Stimulated activated naive B cell treated with anti-CD40 and anti-IgM and Interleukin-4, amounts not matched to agents 10 μg/mL and 1 μg/mL and 100 μg/mL, for 72 hours (primary cell): ENCODE data around the gene GOSR2.

Source experiments
- ATAC-seq, 2 donors: fragments of 150-1000 bp; cut with Tn5 transposase; replicated peaks; 2 replicates each; pipeline ENCODE4 v1.10.0; 2021; ENCODE audit warnings: moderate library complexity in 1 of 2
- DNase-seq: peaks from one replicate; pipeline ENCODE4 v3.0.0; 2021
- H3K27ac Mint-ChIP-seq: one replicate; pipeline ENCODE4 v1.8.0; 2022; ENCODE audit warnings: mild to moderate bottlenecking, mixed read lengths
- H3K27me3 Mint-ChIP-seq, 2 donors: one replicate each; pipeline ENCODE4 v1.8.0; 2022; ENCODE audit warnings: mixed read lengths in 2 of 2
- H3K36me3 Mint-ChIP-seq, 2 donors: one replicate each; pipeline ENCODE4 v1.8.0; 2022; ENCODE audit warnings: mixed read lengths in 2 of 2, mild to moderate bottlenecking in 1 of 2
- H3K4me1 Mint-ChIP-seq, 2 donors: one replicate each; pipeline ENCODE4 v1.8.0; 2022; ENCODE audit warnings: mixed read lengths in 2 of 2, mild to moderate bottlenecking in 1 of 2
- H3K4me3 Mint-ChIP-seq, 2 donors: one replicate each; pipeline ENCODE4 v1.8.0; 2022; ENCODE audit warnings: mild to moderate bottlenecking in 2 of 2, mixed read lengths in 2 of 2, moderate library complexity in 1 of 2
- H3K9me3 Mint-ChIP-seq, 2 donors: one replicate each; pipeline ENCODE4 v1.8.0; 2022; ENCODE audit warnings: mixed read lengths in 2 of 2, mild to moderate bottlenecking in 1 of 2

GOSR2 gene

DNA sequence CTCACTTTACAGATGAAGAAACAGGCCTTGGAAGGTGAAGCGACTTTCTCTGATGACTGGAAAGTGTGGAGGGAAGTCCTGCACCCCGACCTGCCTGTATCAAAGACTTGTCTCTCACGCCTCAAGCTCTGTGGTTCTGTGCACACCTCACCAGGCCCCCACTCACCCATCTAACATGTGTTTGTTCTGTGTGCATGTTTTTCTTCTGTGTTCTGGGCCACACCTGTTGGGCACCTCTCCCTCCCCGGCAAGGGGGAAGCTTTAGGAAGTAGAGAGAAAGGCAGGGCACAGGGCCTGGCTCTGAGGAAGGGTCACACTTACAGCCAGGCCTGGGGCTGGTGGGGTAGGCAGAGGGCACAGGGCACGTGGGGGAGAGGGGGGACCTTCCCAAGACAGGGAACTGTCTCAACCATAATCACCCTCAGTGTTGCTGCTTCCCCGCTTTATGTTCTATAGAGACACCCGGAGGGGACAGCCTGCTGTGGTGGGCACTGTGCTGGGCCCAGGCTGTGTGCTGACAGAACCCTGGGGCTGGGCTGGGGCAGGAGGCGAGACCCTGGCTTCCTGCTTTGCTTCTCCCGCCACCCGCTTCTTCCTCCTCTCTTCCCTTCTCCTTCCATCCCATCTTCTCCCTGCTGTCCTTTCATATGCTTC lies 48.8 kb downstream of the GOSR2 start:
- Mint-ChIP-seq H3K9me3 (no peaks in the 10 kb centered on the region), H3K4me1 (peaks cover 0 to 1% of the 10 kb centered on the region in 2 donors), H3K27me3 (peaks cover 10 to 11% of the 10 kb centered on the region in 2 donors), H3K27ac (no peak overlapping the region), H3K4me3 (no peak overlapping the region), H3K36me3 (peaks cover 19 to 27% of the 10 kb centered on the region in 2 donors)
- ATAC-seq (no peak), DNase-seq (no peak)

DNA sequence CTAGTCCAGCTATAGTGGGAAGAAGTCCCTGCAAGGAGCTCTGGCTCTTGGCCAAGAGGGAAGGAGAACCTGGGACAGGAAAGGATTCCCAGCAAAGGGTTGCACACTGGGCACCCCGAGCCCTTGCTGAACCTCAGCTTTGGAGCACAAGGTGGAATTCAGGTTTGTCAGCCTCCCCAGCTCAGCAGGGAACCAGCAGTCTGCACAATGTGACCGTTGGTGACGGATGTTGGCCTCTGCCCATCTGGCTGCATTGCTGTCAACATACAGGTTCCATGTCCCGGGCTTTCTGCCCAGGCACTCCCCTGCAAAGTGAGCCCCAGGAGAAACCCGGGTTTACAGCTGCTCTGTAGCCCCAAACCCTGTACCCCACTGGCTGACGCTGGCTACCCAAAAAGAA lies 49.4 kb downstream of the GOSR2 start:
- Mint-ChIP-seq H3K27me3 (peaks cover 16 to 17% of the 10 kb centered on the region in 2 donors), H3K36me3 (peaks cover 14 to 21% of the 10 kb centered on the region in 2 donors)
- no peak for DNase-seq

DNA sequence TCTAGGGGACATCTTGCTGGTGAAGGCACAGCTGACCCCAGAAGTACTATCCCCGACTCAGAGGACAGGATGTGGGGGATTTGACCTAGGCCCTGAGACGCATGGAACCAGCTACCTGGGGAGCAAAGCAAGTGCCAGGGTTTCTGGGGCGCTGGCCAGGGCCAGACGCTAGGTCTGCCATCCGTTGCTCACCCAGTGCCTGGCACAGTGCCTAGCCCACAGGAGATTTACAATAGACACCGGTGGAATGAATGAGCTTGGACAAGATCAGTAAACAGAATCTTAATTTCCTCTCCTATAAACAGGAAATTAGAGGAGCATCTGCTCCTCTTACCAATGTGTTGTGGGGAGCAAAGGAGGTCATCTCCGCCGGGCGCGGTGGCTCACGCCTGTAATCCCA lies 51.1 kb downstream of the GOSR2 start:
- peaks cover 24 to 29% of the 10 kb centered on the region in 2 donors for H3K27me3 Mint-ChIP-seq
- H3K9me3 Mint-ChIP-seq = no peaks in the 10 kb centered on the region
- no peak for DNase-seq
- H3K36me3 Mint-ChIP-seq = peaks cover 6 to 13% of the 10 kb centered on the region in 2 donors
- peaks cover 8% of the 10 kb centered on the region in 2 donors for H3K4me1 Mint-ChIP-seq
- no peak overlapping the region for H3K27ac Mint-ChIP-seq
- ATAC-seq = no peak
- no peak overlapping the region for H3K4me3 Mint-ChIP-seq

More for the DNA sequence above, 49.4 kb downstream of the GOSR2 start:
- ATAC-seq = no peak
- Mint-ChIP-seq H3K27ac (no peak overlapping the region), H3K4me1 (peaks cover 0 to 1% of the 10 kb centered on the region in 2 donors), H3K4me3 (no peak overlapping the region), H3K9me3 (no peaks in the 10 kb centered on the region)

DNA sequence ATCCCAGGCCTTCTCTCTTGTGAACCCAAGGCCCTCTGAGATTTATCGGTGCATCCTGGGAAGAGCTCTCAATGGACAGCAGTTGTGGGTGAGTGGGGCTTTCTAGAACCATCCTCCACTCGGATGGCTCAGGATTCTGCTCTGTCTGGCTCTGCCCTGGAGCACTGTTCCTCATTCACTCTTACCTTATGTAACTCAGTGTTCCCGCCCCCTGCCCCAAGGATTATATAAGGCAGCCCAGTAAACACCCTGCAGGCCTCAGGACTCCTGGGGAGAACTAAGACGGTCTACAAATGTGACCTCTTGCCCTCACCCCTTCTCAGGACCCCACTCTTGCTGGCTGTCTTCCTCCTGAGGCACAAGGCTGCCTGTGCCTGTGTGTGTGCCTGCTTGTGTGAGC lies 52.3 kb downstream of the GOSR2 start:
- Mint-ChIP-seq H3K27ac (no peak overlapping the region), H3K36me3 (peaks cover 3 to 11% of the 10 kb centered on the region in 2 donors), H3K4me1 (peaks cover 10 to 17% of the 10 kb centered on the region in 2 donors), H3K4me3 (no peak overlapping the region), H3K9me3 (no peaks in the 10 kb centered on the region), H3K27me3 (peaks cover 33 to 39% of the 10 kb centered on the region in 2 donors)
- ATAC-seq (no peak), DNase-seq (no peak)

DNA sequence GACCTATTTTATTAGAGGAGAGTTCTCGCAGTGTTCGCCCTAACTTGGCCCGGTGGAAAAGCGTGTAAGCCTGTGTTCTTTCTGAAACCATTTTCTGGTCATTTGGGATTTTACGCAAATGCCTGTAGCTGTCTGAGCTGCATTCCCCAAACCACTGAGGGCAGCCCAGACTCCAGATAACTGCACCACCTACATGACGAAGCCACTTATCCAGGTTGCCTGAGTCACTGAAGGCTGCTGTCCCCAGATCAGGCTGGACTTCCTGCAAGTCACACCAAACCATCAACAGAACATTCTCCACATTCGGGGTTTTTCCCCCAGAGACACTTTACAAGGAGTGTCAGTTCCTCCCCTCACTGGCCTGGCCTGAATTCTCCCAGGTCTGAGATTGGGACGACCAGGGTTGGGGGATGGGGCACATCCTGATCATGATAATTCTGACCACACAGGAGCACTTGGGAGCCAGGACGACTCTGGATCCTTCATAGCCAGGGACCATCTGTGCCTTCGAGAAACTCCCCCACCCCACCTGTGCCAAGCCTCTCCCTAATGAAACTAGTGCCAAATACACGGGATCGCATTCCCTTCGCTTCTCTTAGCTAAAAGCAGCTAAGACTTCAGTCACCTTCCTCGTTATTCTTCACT lies 53.8 kb downstream of the GOSR2 start:
- DNase-seq (no peak), ATAC-seq (no peak)
- Mint-ChIP-seq H3K4me3 (no peak overlapping the region), H3K4me1 (peaks cover 13 to 23% of the 10 kb centered on the region in 2 donors), H3K36me3 (peaks cover 3 to 11% of the 10 kb centered on the region in 2 donors), H3K27me3 (peaks cover 35 to 46% of the 10 kb centered on the region in 2 donors), H3K27ac (no peak overlapping the region), H3K9me3 (no peaks in the 10 kb centered on the region)

DNA sequence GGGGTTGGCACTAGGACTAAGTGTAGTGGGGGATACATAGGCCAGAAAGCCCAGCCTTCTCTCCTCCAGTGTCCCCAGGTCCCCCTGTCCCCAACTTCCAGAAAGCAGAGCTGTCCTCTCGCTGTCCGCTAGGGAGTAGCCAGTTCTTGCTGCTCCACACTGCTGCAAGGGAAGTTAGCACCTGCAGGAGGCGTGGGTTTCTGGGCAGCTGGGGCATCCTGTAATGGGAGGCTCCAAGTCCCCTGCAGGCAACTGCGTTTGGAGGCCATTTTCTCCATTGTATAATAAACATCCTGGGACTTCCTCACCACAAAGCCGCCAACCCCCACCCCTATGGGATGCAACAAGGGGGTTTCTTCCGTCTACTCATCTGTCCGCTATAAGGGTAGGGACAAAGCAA lies 54.4 kb downstream of the GOSR2 start:
- Mint-ChIP-seq H3K27me3 (peaks cover 35 to 46% of the 10 kb centered on the region in 2 donors), H3K36me3 (peaks cover 3 to 11% of the 10 kb centered on the region in 2 donors), H3K9me3 (no peaks in the 10 kb centered on the region), H3K4me1 (peaks cover 13 to 23% of the 10 kb centered on the region in 2 donors), H3K4me3 (no peak overlapping the region), H3K27ac (no peak overlapping the region)
- DNase-seq (no peak), ATAC-seq (no peak)

DNA sequence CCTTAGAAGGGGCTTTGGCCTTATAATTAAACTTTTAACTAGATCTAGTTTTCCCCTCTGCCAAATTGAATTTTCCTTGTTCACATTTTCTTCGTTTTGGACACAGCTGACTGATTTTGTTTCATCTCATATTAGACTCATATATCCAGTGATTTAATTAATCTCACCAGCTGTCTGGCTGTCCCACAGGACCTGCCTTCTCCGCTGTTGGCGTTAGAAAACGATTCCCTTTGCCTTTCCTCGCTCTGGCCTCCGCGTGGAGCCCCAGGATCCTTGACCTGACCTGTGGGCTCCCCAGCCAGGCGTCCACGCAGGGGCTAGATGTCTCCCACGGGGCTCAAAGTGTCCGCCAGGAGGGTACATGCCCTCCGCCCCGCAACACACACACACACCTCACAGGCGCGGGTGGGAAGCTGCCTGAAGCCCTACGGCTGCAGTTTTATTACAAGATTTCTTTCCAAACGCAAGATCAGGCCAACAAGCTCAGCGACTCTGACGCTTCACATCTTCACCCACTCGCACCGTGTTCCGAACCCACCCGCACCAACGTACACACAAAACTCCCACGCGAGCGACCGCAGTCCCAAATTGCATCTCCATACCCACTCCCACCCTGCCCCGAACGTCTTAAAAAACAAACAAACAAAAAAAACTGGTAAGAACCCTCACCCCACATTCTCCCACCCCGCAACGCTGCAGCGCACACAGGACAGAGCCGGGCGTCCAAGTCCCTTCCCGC lies 55.0 kb downstream of the GOSR2 start:
- H3K9me3 Mint-ChIP-seq = no peaks in the 10 kb centered on the region
- ATAC-seq (no peak), DNase-seq (no peak)
- peaks cover 3 to 9% of the 10 kb centered on the region in 2 donors for H3K36me3 Mint-ChIP-seq
- peak overlapping the region; percentile 89 for H3K27ac Mint-ChIP-seq
- H3K4me1 Mint-ChIP-seq = peaks cover 16 to 28% of the 10 kb centered on the region in 2 donors
- H3K27me3 Mint-ChIP-seq = peaks cover 35 to 46% of the 10 kb centered on the region in 2 donors
- peak overlapping the region; percentile 85 to 86 for H3K4me3 Mint-ChIP-seq

DNA sequence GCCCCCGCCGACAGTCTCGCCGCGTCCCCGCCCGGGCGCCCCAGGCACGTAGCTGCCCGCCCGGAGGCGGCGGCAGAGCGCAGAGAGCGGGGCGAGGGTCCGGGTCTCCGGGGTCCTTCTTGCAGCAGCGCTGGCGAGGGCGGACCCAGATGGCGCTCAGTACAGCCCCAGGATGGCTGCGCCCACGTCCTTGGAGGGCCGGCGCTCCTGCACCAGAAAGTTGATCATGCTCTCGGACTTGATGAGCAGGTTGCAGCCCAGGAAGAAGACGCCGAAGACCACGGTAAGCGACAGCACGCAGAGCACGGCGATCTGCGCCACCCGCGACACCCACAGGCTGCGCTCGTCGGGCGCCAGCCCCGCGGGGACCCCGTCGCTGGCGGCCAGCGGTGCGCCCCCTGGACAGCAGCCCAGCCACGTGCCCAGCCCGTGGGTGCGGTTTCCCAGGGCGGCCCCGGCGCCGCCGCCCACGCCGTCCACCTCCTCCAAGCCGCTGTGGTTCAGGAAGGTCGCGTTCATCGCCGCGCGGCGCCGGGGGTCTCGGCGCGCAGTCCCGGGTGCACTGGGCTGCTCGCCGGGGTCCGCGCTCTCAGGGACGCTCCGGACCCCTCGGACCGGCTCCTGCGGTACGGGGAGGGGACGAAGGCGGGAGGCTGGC lies 55.7 kb downstream of the GOSR2 start:
- H3K4me1 Mint-ChIP-seq = peaks cover 17 to 29% of the 10 kb centered on the region in 2 donors
- DNase-seq = no peak
- H3K27ac Mint-ChIP-seq = no peak overlapping the region
- H3K27me3 Mint-ChIP-seq = peaks cover 35 to 46% of the 10 kb centered on the region in 2 donors
- H3K4me3 Mint-ChIP-seq = peak overlapping the region; percentile 85 to 86
- ATAC-seq = peak; percentile 62 to 64
- H3K9me3 Mint-ChIP-seq = no peaks in the 10 kb centered on the region
- H3K36me3 Mint-ChIP-seq = peaks cover 3 to 9% of the 10 kb centered on the region in 2 donors

DNA sequence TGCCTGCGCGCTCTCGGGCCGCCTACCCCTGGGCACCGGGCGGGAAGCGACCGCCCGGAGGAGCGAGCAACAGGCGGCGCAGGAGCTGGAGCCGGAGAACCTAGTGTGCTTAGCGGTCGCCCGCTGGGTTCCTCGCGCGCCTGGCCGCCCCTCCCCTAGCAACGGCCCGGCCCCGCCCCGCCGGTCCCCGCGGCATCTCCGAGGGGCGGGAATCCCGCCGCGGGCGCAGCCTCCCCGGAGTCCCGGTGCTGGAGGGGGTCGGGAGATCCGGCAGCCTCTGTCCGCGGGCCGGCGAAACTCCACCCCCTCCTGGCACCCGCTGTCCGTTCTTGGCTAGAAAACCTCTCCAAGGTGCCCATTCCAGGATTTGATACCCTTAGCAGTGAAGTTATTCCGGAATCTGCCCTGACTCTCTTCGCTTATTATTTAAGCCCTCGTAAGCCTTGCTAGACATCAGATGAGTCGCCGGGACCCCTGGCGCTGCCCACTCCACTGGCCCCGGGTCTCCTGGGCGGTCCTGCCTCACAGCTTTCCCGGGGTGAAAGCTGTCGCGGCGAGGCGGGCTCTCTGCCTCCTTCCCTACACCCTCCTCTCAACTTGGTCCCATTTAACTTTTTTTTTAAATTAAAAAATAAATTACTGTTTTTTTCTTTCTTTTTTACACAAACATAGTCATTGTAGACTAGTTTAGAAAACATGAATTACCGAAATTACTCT lies 56.3 kb downstream of the GOSR2 start, which contains the start of gene RPRML:
TSS of gene RPRML (minus strand) at position 107 of the 717 bp plus-strand sequence. CDS start 246 bp downstream, outside the sequence.
- ATAC-seq = peak; percentile 71 to 74
- H3K4me3 Mint-ChIP-seq = peak within 1 kb of the TSS; percentile 85 to 86
- DNase-seq = peak; percentile 13
- H3K36me3 Mint-ChIP-seq = peaks cover 3 to 6% of the 10 kb centered on the region in 2 donors
- peaks cover 17 to 29% of the 10 kb centered on the region in 2 donors for H3K4me1 Mint-ChIP-seq
- peak within 1 kb of the TSS; percentile 89 for H3K27ac Mint-ChIP-seq
- H3K9me3 Mint-ChIP-seq = no peaks in the 10 kb centered on the region
- peaks cover 35 to 40% of the 10 kb centered on the region in 2 donors for H3K27me3 Mint-ChIP-seq

DNA sequence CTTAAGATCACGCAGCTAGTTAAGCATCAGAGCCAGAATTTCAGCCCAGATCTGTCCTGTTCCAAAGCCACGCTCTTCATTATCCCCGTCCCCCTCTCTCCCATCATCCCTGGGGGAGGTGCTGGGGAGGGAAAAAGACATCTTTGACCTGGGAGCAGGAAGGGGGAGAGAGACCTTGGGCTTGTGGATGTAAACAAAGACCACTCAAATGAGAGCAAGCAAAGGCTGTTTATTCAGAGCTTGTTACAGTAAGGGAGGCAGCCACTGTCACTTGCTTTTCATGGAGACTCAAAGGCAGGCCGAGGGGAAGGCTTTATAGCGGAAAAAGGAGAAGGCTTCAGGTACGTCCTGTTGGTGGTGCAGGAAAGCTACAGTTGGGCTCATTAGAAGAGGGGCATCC lies 59.6 kb downstream of the GOSR2 start:
- Mint-ChIP-seq H3K27me3 (peaks cover 18 to 27% of the 10 kb centered on the region in 2 donors), H3K4me3 (no peak overlapping the region), H3K36me3 (peaks cover 0 to 2% of the 10 kb centered on the region in 2 donors), H3K27ac (no peak overlapping the region), H3K9me3 (no peaks in the 10 kb centered on the region), H3K4me1 (peaks cover 15 to 29% of the 10 kb centered on the region in 2 donors)
- no peak for ATAC-seq
- DNase-seq = no peak

DNA sequence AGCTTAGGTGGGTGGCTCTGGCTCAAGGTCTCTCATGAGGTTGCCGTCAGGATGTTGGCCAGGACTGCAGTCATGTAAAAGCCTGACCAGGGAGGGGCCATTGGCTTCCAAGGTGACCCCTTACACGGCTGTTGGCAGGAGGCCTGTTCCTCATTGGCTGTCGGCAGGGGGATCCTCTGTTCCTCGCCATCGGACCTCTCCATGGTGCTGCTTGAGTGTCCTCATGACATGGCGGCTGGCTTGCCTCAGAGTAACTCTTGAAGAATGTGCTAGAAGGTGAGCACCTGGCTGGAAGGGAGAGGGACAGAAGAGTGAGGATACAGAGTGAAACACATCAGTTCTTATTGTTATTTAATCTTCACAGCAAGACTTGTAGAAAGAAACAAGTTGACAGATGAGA lies 60.8 kb downstream of the GOSR2 start:
- H3K4me1 Mint-ChIP-seq = peaks cover 9 to 21% of the 10 kb centered on the region in 2 donors
- no peak overlapping the region for H3K4me3 Mint-ChIP-seq
- no peaks in the 10 kb centered on the region for H3K9me3 Mint-ChIP-seq
- peaks cover 11 to 17% of the 10 kb centered on the region in 2 donors for H3K27me3 Mint-ChIP-seq
- no peak for DNase-seq
- H3K36me3 Mint-ChIP-seq = no peaks in the 10 kb centered on the region
- ATAC-seq = no peak
- H3K27ac Mint-ChIP-seq = no peak overlapping the region

DNA sequence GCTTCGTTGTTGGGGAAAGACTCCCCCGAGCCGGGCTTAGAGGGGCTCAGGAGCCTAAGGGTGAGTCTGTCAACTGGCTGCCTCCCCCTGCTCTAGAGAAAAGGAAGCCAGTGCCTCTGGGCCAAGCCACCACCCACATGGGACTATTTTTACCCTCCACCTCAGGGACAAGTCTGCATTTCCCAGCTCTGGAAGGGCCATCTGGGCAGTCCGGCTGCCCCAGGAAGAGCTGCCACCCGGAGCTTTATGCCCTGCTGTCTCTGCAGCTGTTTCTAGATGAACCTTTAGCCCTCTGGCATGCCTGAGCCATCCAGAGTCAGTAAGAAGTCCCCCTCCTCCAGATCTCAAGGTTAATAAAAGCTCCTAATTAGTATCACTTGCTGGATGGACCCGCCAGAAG lies 61.4 kb downstream of the GOSR2 start:
- H3K9me3 Mint-ChIP-seq = no peaks in the 10 kb centered on the region
- H3K4me3 Mint-ChIP-seq = no peak overlapping the region
- no peak for DNase-seq
- H3K36me3 Mint-ChIP-seq = no peaks in the 10 kb centered on the region
- peaks cover 10 to 21% of the 10 kb centered on the region in 2 donors for H3K4me1 Mint-ChIP-seq
- no peak for ATAC-seq
- H3K27ac Mint-ChIP-seq = no peak overlapping the region
- peaks cover 11 to 16% of the 10 kb centered on the region in 2 donors for H3K27me3 Mint-ChIP-seq

DNA sequence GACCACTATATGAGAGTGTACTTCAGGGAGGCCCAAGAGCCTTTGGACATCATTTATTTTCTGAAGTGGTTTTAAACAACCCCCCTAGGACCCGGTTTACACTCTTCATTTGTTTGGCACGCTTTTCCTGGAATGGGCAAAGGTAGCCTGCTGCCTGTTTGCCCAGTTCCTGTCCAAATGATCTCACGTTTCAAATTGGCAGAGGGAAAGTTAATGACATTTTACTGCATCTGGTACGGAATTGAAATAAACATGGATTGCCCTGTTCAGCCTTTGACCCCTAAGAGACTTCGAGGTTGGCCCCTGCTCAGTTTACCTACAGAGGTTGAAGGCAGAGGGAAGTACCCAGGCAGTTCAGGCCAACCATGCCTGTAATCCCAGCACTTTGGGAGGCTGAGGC lies 61.9 kb downstream of the GOSR2 start:
- H3K4me1 Mint-ChIP-seq = peaks cover 13 to 21% of the 10 kb centered on the region in 2 donors
- H3K27me3 Mint-ChIP-seq = peaks cover 5 to 12% of the 10 kb centered on the region in 2 donors
- no peak overlapping the region for H3K4me3 Mint-ChIP-seq

More for the DNA sequence above, 61.9 kb downstream of the GOSR2 start:
- no peak for ATAC-seq
- Mint-ChIP-seq H3K9me3 (no peaks in the 10 kb centered on the region), H3K27ac (no peak overlapping the region), H3K36me3 (no peaks in the 10 kb centered on the region)
- DNase-seq = no peak
